K562 (cell line): Measurements from ENCODE around the gene KLK13. TPM values are rescaled to one million over a fixed set of nuclear protein-coding genes. Genes with fewer than 3 reads are reported as not detected.
A peak's percentile ranks its signal among the peaks of the same experiment; 100 is the strongest.

Experiments
- CREM ChIP-seq: IDR thresholded peaks from 2 replicates; pipeline ENCODE4 v1.6.1; 2014; ENCODE audit warnings: antibody characterized with exemption, low read depth
- E2F4 ChIP-seq: sonication (generic); formaldehyde crosslinking; IDR thresholded peaks from 2 replicates; pipeline ENCODE4 v1.8.0; 2022; ENCODE audit warnings: mild to moderate bottlenecking, low read depth, missing genetic modification reagents
- FOXA1 ChIP-seq: fragments of 450-650 bp; IDR thresholded peaks from 2 replicates; pipeline ENCODE4 v1.6.1; 2016; ENCODE audit warnings: mild to moderate bottlenecking, borderline replicate concordance
- HBP1 ChIP-seq: fragments of 450-650 bp; formaldehyde crosslinking; IDR thresholded peaks from 2 replicates; pipeline ENCODE4 v1.4.0; 2022; ENCODE audit warnings: missing genetic modification characterization
- HCFC1 ChIP-seq: IDR thresholded peaks from 2 replicates; pipeline ENCODE4 v1.6.1; 2012; ENCODE audit warnings: low read depth, low read length, improper control_type of control experiment
- KDM5B ChIP-seq: fragments of 200-600 bp; sonication (generic); IDR thresholded peaks from 2 replicates; pipeline ENCODE4 v1.6.1; 2012; ENCODE audit warnings: low read depth, mild to moderate bottlenecking, moderate library complexity, low read length, control low read depth, inconsistent platforms; ENCODE audit not compliant: insufficient replicate concordance
- NKRF ChIP-seq: fragments of 450-650 bp; IDR thresholded peaks from 2 replicates; pipeline ENCODE4 v1.6.1; 2016; ENCODE audit warnings: borderline replicate concordance
- PHB ChIP-seq: fragments of 250-450 bp; sonication (Bioruptor Pico); IDR thresholded peaks from 2 replicates; pipeline ENCODE4 v1.5.0; 2021
- RBBP5 ChIP-seq: fragments of 200-600 bp; sonication (generic); IDR thresholded peaks from 2 replicates; pipeline ENCODE4 v1.6.1; 2012; ENCODE audit warnings: borderline replicate concordance, mild to moderate bottlenecking, low read length, control low read depth, inconsistent platforms; ENCODE audit not compliant: insufficient read depth, poor library complexity, severe bottlenecking
- SIN3B ChIP-seq: fragments of 450-650 bp; IDR thresholded peaks from 2 replicates; pipeline ENCODE4 v1.6.1; 2017; ENCODE audit warnings: low read depth, mild to moderate bottlenecking, moderate library complexity
- SMARCB1 ChIP-seq: IDR thresholded peaks from 2 replicates; pipeline ENCODE4 v1.6.1; 2011; ENCODE audit warnings: improper control_type of control experiment, low read depth; ENCODE audit not compliant: insufficient read length
- TRIM25 ChIP-seq: fragments of 450-650 bp; IDR thresholded peaks from 2 replicates; pipeline ENCODE4 v1.7.0; 2016; ENCODE audit warnings: borderline replicate concordance
- ZBTB49 ChIP-seq: sonication (generic); formaldehyde crosslinking; IDR thresholded peaks from 2 replicates; pipeline ENCODE4 v1.8.0; 2022; ENCODE audit warnings: missing genetic modification reagents, mild to moderate bottlenecking, borderline replicate concordance
- ZFP91 ChIP-seq: sonication (generic); formaldehyde crosslinking; IDR thresholded peaks from 2 replicates; pipeline ENCODE4 v1.8.0; 2022; ENCODE audit warnings: mild to moderate bottlenecking, missing genetic modification reagents
- ZNF507 ChIP-seq: conservative IDR thresholded peaks from 2 replicates; pipeline ENCODE4 v1.6.1; 2017; ENCODE audit warnings: missing genetic modification characterization, missing compliant biosample characterization
- ZNF707 ChIP-seq: fragments of 250-450 bp; sonication (Bioruptor Pico); conservative IDR thresholded peaks from 2 replicates; pipeline ENCODE4 v1.8.0; 2022; ENCODE audit warnings: inconsistent platforms, mild to moderate bottlenecking, moderate library complexity
- polyA plus RNA-seq, 8 experiments: library from polyadenylated mRNA; depleted of rRNA in 4 of 8; stranded (reverse) in 5 of 8; unstranded in 3 of 8; fragments of >200 nt; fragmentation: Nextera tagmentation in 2 of 8; fragmentation: Illumina TruSeq in 1 of 8; extraction: Ambion mirVana in 2 of 8; extraction: Trizol in 1 of 8; gene quantifications; 2 replicates each; pipeline versions ENCODE4 v1.2.1 to v1.2.3, GENCODE V29; 2011 to 2014; ENCODE audit warnings: inconsistent platforms in 1 of 8, missing spikeins in 1 of 8
- total RNA-seq, 7 experiments: library from RNA; depleted of rRNA in 6 of 7; stranded (reverse); fragments of >200 nt in 6 of 7; fragmentation: Illumina TruSeq in 2 of 7; extraction: Trizol in 2 of 7; gene quantifications; 2 replicates each; pipeline versions ENCODE4 v1.2.1 to v1.2.3, GENCODE V29; 2011 to 2021; ENCODE audit warnings: low replicate concordance in 1 of 7

Gene KLK13
- total and polyA plus RNA-seq, 9 of the 15 experiments (the other 6 are each of a cell fraction or from before 2014, with no cell fraction given), result 0.72 to 9.0 (median 2.3) TPM

- TF ChIP-seq NKRF (peak; percentile 92), HBP1 (CRISPR knock-in tag) (no peak; the same call in 1 of the 2 replicates), SMARCB1 (no peak), PHB (no peak), FOXA1 (no peak), TRIM25 (no peak), ZNF507 (tag) (no peak), HCFC1 (peak; percentile 99), E2F4 (no peak), ZNF707 (CRISPR knock-in tag) (no peak), KDM5B (peak; percentile 14), CREM (peak; percentile 91), RBBP5 (peak; percentile 66), SIN3B (peak; percentile 29; the same call in 1 of the 2 replicates), ZFP91 (no peak), ZBTB49 (no peak)
Measured at GRCh38 chr19:51108066-51108804, 43.3 kb upstream of the KLK13 start, which contains the start of gene CTU1 (continued).
